Measurements from ENCODE around the gene HECA.
"Not testable (repeated sequence)": the region's sequence is repeated elsewhere in the genome, so short reads cannot be mapped to it uniquely, and the experiment has no call there.

The HECA gene

GRCh38 chr6:139134817-139135577 lies at the start of gene HECA:
TSS of gene HECA (plus strand) at chr6:139135080. CDS start at chr6:139135397, 317 bp downstream.
- peak; percentile 99 for DNase-seq

- no peak for DNase-seq
Observed at GRCh38 chr6:139091826-139092225, 43.1 kb upstream of the HECA start.

DNA sequence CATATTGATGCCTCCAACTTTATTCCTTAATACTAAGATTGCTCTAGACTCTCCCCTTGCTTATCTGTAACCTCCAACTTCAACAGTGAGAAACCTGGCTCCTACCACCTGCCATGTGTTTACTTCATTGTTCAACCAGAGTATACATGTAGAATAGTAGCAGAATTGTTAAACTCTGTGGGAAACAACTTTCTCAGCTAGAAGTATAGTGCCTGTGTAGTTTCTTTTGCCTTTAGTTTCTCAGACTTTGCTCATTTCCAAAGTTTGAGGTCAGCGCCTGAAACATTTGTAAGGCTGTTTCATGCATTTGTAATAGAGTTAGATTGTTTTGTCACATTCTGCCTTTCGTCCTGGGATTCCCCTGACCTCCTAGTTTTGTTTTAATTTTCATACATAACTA lies 34.9 kb upstream of the HECA start:
- no peak for DNase-seq

DNA sequence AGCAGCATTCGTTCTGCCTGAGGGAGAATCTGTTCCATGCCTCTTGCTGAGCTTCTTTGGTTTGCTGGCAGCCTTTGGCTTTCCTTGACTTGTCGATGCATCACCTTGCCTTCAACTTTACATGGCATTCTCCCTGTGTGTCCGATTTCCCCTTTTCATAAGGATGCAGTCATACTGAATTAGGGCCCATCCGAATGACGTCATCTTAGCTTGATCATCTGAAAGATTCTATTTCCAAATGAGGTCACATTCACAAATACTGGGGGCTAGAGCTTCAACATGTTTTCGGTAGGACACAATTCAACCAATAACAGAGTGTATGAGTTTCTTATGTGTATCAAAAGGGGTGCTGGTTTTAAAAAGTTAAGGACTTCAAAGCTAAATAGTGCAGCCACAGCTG lies 27.8 kb upstream of the HECA start:
- peak; percentile 7 for DNase-seq

- peak; percentile 18 for DNase-seq
Observed at GRCh38 chr6:139108378-139108777, 26.5 kb upstream of the HECA start.

DNA sequence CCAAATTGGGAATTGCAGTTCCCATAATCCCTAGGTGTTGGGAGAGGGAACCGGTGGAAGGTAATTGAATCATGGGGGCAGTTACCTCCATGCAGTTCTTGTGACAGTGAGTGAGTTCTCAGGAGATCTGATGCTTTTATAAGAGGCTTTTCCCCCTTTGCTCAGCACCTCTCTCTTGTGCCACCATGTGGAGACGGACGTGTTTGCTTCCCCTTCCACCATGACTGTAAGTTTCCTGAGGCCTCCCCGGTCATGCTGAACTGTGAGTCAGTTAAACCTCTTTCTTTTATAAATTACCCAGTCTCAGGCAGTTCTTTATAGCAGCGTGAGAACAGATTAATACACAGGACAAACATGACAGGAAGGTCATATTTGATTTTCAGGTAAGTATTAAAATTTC lies 25.3 kb upstream of the HECA start:
- peak; percentile 76 for DNase-seq

DNA sequence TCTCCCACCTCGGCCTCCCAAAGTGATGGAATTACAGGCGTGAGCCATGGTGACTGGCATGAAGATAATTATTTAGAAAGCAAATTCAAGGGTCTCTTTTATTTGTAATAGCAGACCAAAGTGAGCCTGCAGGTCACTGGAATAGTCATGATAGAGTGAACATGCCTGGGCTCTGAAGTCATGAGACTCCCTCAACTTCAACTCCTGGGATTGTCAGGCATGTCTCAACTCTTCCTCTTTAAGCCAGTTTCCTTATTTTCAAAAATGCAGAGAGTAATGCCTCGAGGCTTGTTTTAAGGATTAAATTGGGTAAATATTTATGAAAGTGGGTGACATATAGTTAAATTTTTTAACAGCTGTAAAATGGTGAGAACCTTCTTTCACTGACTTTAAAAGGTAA lies 22.7 kb upstream of the HECA start:
- no peak for DNase-seq

- no peak for DNase-seq
Observed at GRCh38 chr6:139112561-139112960, 22.3 kb upstream of the HECA start.

DNA sequence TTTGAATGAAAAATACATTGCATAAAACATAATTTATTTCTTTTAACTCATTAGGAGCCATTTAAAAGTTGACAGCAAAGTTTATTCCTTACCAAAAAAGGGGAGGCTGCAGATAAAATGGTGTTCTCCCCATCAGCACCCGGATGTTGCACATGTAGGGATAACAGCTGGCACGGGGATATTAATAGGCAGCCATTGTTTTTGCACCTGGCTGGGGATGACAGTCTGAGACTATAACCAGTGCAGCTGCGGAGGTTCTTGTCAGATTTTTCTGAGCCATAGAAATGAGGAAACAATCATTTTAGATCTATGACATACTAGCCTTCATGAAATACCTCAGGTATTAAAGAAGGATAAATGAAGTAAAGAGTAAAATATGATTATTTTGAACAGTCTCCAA lies 20.1 kb upstream of the HECA start:
- peak; percentile 99 for DNase-seq

DNA sequence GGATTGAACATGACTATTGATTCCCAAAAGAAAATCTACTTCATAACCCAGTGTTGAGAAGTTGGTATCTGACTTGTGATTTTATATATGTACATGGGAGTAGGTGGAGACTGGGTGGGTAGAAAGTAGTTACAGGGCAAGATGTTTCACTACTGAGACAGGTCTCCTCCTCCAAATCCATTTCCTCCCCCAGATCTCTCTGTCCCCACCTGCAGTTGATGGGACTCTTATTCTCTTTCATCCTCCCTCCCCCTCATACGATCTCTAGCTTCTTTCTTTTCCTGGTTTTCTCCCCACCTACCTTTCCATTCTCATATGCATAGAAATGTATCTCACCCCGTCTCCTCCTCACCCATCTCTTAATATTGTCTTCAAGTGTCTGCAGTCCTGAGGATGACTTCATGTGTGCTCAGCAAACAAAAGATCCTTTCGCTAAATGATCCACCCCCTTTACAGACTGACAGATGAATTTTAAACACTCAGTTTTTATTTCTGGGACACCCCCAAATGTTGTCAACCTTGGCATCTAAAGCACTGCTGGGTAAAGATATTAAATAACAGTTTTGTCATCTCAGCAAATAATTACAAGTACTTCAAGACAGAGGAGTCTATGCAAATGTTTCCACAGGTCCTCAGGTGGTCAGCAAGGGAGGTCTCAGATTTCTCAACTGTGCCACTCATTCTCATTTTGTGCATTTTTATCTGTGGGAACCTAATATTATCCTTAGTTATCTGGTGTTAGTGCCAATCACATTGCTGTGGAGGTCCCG lies 18.7 kb upstream of the HECA start:
- DNase-seq, result peak; percentile 75

- DNase-seq, result peak; percentile 28
Observed at GRCh38 chr6:139117734-139118133, 17.1 kb upstream of the HECA start.

DNA sequence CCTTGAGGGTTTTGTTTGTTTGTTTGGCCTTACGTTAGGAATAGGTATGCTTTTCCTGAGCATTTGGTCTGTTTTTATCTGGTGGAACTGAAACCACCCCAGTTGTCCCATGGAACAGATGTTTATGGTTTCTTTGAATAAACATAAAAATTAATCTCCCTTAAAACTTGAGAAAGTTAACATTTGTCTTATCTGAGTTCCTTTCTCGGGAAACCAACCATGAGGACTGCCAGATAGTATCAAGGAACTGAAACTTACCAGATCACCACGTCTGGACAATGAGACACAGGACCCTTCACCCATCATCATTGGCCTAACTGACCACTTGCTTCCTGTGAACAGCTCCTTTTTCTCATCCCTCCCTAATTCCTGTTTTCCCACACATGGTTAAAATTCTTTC lies 15.3 kb upstream of the HECA start:
- DNase-seq, result no peak

DNA sequence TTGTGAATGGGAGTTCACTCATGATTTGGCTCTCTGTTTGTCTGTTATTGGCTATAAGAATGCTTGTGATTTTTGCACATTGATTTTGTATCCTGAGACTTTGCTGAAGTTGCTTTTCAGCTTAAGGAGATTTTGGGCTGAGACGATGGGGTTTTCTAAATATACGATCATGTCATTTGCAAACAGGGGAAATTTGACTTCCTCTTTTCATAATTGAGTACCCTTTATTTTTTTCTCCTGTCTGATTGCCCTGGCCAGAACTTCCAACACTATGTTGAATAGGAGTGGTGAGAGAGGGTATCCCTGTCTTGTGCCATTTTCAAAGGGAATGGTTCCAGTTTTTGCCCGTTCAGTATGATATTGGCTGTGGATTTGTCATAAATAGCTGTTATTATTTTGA lies 12.1 kb upstream of the HECA start:
- not testable (repeated sequence) for DNase-seq

DNA sequence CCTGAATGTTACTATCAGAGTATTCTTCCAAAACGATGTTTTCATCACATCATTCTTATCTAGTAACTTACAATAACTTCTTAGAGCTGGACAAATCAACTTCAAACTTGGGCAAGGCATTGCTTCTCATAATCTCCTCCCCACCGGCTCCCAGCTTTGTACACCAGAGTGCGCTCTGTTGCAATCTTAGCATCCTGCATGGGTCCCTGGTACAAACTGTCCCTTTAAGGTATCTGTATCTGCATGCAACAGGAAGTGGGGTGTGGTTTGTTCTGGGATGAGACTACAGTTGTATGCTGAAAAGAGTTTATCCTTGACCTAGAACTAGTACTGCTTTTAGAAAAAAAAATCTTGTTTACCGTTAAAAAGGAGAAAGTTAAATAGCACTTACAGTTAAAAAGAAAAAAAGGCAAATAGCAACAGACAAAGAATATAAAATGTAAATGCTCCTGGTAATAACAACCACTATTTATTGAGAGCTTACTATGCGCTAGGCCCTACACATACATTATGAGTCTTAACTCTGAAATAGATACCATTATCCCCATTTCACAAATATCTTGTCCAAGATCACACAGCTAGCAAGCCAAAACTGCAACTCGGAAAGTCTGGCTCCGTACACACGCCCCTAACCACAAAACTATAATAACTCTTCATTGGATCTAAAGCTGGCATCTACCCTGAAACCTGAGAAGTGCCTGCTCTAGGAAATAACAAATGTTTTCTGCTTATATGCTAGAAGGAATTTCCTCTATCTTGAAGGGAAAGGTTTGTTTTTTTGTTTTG lies 9.8 kb upstream of the HECA start:
- peak; percentile 89 for DNase-seq

- no peak for DNase-seq
Observed at GRCh38 chr6:139126255-139126654, 8.6 kb upstream of the HECA start.

DNA sequence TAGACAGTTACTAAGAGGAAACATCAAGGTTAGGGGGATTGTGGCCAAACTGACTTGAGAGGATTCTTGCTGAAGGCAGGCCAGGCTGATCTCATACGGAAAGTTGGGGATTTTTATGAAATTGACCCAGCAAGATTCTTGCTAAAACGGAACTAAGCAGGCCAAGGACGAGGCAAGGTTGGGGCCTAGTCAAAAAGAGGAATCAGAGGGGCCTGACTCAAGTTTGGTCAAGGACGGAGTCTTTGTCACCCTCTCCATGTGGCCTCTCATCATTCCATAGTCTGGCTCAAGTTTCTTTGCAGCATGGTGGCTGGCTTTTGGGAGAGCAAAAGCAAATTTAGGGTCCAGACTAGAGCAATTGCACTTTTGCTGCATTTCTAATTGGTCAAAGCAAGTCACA lies 7.9 kb upstream of the HECA start:
- no peak for DNase-seq

DNA sequence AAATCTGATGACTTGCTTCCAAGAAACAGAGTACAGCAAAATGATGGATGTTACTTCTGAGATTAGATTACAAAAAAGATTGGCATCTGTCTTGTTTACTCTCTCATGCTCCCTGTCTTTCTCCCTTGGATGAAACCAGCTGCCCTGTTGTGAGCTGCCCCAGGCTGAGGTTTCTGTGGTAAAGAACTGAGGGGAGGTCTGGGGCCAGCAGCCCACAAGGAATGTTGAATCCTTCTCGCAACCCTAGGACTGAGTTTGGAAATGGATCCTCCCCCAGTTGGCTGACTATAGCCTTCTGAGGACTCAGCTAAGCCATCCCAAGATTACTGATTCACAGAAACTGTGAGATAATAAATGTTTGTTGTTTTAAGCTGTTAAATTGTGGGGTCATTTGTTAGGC lies 5.6 kb upstream of the HECA start:
- peak; percentile 42 for DNase-seq

GRCh38 chr6:139131736-139132280 lies 3.1 kb upstream of the HECA start:
- no peak for DNase-seq

DNA sequence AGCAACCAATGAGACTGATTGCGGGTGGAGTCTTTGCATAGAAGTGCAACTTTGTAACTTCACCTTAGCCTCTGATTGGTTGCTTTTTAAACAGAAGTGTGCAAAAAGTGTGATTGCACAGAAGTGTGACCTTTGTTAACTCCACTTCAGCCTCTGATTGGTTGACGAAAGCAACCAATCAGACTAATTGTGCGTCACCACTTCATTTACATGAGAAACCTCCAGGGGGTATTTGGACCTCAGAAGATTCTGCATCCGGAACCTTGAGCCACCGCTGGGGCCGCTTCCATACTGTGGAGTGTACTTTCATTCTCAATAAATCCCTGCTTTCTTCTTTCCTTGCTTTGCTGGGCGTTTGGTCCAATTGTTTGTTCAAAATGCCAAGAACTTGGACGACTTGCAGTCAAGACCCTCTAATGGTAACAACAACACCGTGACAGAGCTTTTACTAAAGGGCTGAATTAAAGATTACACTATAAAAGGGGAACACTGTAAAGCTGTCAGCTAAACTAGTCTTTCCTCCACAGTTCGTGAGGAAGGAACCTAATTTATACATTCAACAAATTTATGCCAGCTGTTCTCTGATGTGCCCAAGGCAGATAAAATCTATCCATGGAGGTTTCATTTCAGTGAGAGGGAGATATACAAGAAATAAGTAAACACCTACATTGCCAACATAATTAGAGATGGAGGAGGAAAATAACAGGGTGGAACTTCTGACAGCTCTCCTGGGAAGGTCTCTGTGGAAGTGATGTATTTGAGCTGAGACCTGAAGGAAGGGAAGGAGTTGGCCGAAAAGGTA lies 1.4 kb upstream of the HECA start:
- DNase-seq, result peak; percentile 95

DNA sequence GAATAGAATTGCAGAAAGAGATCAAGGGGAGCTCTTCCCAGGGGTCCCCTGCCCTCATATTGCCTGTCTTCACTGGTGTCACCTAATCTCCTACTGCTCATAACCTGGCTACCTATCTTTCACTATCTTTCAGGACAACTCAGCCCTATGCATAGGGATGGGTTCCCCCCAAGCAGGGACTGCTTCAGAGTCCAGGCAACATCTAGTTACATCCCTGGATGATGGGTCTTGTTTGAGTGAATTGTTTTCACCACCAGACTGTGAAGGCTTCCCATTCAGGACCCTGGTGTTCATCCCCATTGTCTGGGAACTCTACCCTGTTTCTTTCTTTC lies 850 bp upstream of the HECA start:
- DNase-seq, result peak; percentile 88

DNA sequence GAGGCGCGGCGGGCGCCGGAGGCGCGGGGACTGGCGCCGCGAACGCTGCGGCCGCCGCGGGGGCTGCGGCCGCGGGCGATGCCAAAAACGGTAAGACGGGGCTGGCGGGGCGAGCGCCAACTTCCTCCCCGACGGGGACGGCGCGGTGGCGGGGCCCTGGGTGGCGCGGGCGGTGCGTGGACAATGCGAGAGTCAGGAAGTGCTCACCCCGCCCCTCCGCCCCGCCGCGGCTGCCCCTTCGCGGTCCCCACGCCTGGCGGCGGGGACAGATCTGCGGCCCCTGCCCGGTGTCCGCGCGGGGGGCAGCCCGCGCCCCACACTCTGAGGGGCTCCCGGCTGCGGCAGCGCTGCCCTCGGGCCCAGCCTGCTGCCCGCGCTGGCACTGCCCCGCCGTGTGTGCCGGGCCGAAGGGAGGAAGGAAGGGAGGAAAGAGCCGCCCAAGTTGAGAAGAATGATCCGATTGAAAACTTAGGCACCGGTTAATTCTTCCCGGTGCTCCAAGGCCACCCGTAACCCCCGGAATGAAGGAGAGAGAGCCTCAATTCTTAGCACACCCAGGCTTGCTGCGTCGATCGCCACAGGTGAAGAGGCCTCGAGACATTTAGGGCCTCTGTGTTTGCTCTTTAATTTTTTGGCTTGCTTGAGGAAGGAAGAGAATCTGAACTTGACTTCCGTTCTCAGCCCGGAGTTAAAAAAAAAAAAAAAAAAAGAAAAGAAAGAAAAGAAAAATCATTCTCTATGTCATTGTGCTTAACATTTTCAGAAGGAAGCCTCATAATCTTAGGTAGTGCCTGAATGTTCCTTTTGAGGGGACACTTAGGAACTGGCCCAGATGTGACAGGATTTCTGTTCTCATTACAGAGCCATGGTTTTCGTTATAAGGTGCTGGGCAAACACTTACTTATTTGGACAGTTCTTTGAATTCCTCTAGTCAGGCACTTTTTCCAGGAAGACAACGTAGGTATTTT lies 982 bp downstream of the HECA start:
- peak; percentile 73 for DNase-seq
